Activated naive CD8-positive, alpha-beta T cell (primary cell): ENCODE results near the gene ENTREP1.

Source experiments
- H3K27ac Mint-ChIP-seq: one replicate; pipeline ENCODE4 v1.8.0; 2021; ENCODE audit warnings: mixed read lengths
- H3K27me3 Mint-ChIP-seq: one replicate; pipeline ENCODE4 v1.8.0; 2021; ENCODE audit warnings: mixed read lengths
- H3K36me3 Mint-ChIP-seq: one replicate; pipeline ENCODE4 v1.8.0; 2021; ENCODE audit warnings: mixed read lengths
- H3K4me1 Mint-ChIP-seq: one replicate; pipeline ENCODE4 v1.8.0; 2021; ENCODE audit warnings: low read depth, mixed read lengths
- H3K4me3 Mint-ChIP-seq: one replicate; pipeline ENCODE4 v1.8.0; 2021; ENCODE audit warnings: mild to moderate bottlenecking, mixed read lengths
- H3K9me3 Mint-ChIP-seq: one replicate; pipeline ENCODE4 v1.8.0; 2021; ENCODE audit warnings: low read depth, mixed read lengths

ENTREP1 gene

GRCh38 chr9:69308206-69308931, 16.6 kb upstream of the ENTREP1 start:
- H3K9me3 Mint-ChIP-seq: peaks cover 1% of the 10 kb centered on the region
- H3K27ac Mint-ChIP-seq: no peak overlapping the region
- H3K4me3 Mint-ChIP-seq: no peak overlapping the region
- H3K36me3 Mint-ChIP-seq: peaks cover 6% of the 10 kb centered on the region
- no peaks in the 10 kb centered on the region for H3K4me1 Mint-ChIP-seq
- peaks cover 16% of the 10 kb centered on the region for H3K27me3 Mint-ChIP-seq

- Mint-ChIP-seq H3K4me3 (no peak overlapping the region), H3K27ac (no peak overlapping the region), H3K4me1 (no peaks in the 10 kb centered on the region), H3K27me3 (peaks cover 20% of the 10 kb centered on the region), H3K36me3 (peaks cover 9% of the 10 kb centered on the region), H3K9me3 (peaks cover 8% of the 10 kb centered on the region)
These were observed 11.8 kb upstream of the ENTREP1 start for GRCh38 chr9:69313175-69313574.

- H3K9me3 Mint-ChIP-seq: peaks cover 8% of the 10 kb centered on the region
- peaks cover 16% of the 10 kb centered on the region for H3K27me3 Mint-ChIP-seq
- H3K4me1 Mint-ChIP-seq: no peaks in the 10 kb centered on the region
- H3K4me3 Mint-ChIP-seq: no peak overlapping the region
- H3K36me3 Mint-ChIP-seq: peaks cover 7% of the 10 kb centered on the region
- H3K27ac Mint-ChIP-seq: no peak overlapping the region
These were observed 10.5 kb upstream of the ENTREP1 start for GRCh38 chr9:69314547-69314946.

- H3K4me3 Mint-ChIP-seq: no peak overlapping the region
These were observed 7.9 kb upstream of the ENTREP1 start for GRCh38 chr9:69317081-69317480.

GRCh38 chr9:69317894-69318293, 7.1 kb upstream of the ENTREP1 start:
- Mint-ChIP-seq H3K27me3 (peaks cover 12% of the 10 kb centered on the region), H3K4me3 (no peak overlapping the region), H3K9me3 (peaks cover 8% of the 10 kb centered on the region), H3K36me3 (peaks cover 3% of the 10 kb centered on the region), H3K27ac (no peak overlapping the region), H3K4me1 (no peaks in the 10 kb centered on the region)

More at GRCh38 chr9:69317081-69317480, 7.9 kb upstream of the ENTREP1 start:
- H3K9me3 Mint-ChIP-seq: peaks cover 8% of the 10 kb centered on the region
- H3K27me3 Mint-ChIP-seq: peaks cover 9% of the 10 kb centered on the region
- no peak overlapping the region for H3K27ac Mint-ChIP-seq
- peaks cover 7% of the 10 kb centered on the region for H3K36me3 Mint-ChIP-seq
- no peaks in the 10 kb centered on the region for H3K4me1 Mint-ChIP-seq

- peaks cover 18% of the 10 kb centered on the region for H3K27me3 Mint-ChIP-seq
These were observed 5.5 kb upstream of the ENTREP1 start for GRCh38 chr9:69319324-69320025.

GRCh38 chr9:69322256-69322655, 2.8 kb upstream of the ENTREP1 start:
- Mint-ChIP-seq H3K4me3 (no peak overlapping the region), H3K4me1 (peaks cover 4% of the 10 kb centered on the region), H3K27ac (no peak overlapping the region), H3K9me3 (no peaks in the 10 kb centered on the region), H3K27me3 (peaks cover 27% of the 10 kb centered on the region), H3K36me3 (no peaks in the 10 kb centered on the region)

More at GRCh38 chr9:69319324-69320025, 5.5 kb upstream of the ENTREP1 start:
- no peaks in the 10 kb centered on the region for H3K9me3 Mint-ChIP-seq
- H3K4me3 Mint-ChIP-seq: no peak overlapping the region
- H3K4me1 Mint-ChIP-seq: no peaks in the 10 kb centered on the region
- H3K27ac Mint-ChIP-seq: no peak overlapping the region
- H3K36me3 Mint-ChIP-seq: no peaks in the 10 kb centered on the region

- H3K27me3 Mint-ChIP-seq: peaks cover 28% of the 10 kb centered on the region
- H3K27ac Mint-ChIP-seq: no peak overlapping the region
- H3K9me3 Mint-ChIP-seq: no peaks in the 10 kb centered on the region
- no peaks in the 10 kb centered on the region for H3K36me3 Mint-ChIP-seq
- peaks cover 4% of the 10 kb centered on the region for H3K4me1 Mint-ChIP-seq
- H3K4me3 Mint-ChIP-seq: no peak overlapping the region
These were observed 1.2 kb upstream of the ENTREP1 start for GRCh38 chr9:69323861-69324260.

- H3K36me3 Mint-ChIP-seq: no peaks in the 10 kb centered on the region
- H3K4me1 Mint-ChIP-seq: peaks cover 4% of the 10 kb centered on the region
- H3K9me3 Mint-ChIP-seq: no peaks in the 10 kb centered on the region
- H3K4me3 Mint-ChIP-seq: peak overlapping the region; percentile 42
- no peak overlapping the region for H3K27ac Mint-ChIP-seq
- H3K27me3 Mint-ChIP-seq: peaks cover 32% of the 10 kb centered on the region
These were observed 596 bp downstream of the ENTREP1 start for GRCh38 chr9:69325409-69326212.

GRCh38 chr9:69326261-69326660, 1.2 kb downstream of the ENTREP1 start:
- peaks cover 4% of the 10 kb centered on the region for H3K4me1 Mint-ChIP-seq
- no peaks in the 10 kb centered on the region for H3K36me3 Mint-ChIP-seq
- H3K27me3 Mint-ChIP-seq: peaks cover 36% of the 10 kb centered on the region
- H3K9me3 Mint-ChIP-seq: no peaks in the 10 kb centered on the region
- H3K27ac Mint-ChIP-seq: no peak overlapping the region
- no peak overlapping the region for H3K4me3 Mint-ChIP-seq

GRCh38 chr9:69330580-69330979, 5.6 kb downstream of the ENTREP1 start:
- peaks cover 29% of the 10 kb centered on the region for H3K27me3 Mint-ChIP-seq
- no peak overlapping the region for H3K4me3 Mint-ChIP-seq
- H3K4me1 Mint-ChIP-seq: peaks cover 4% of the 10 kb centered on the region

GRCh38 chr9:69331444-69331843, 6.4 kb downstream of the ENTREP1 start:
- Mint-ChIP-seq H3K27ac (no peak overlapping the region), H3K9me3 (no peaks in the 10 kb centered on the region), H3K4me1 (no peaks in the 10 kb centered on the region), H3K36me3 (no peaks in the 10 kb centered on the region), H3K27me3 (peaks cover 22% of the 10 kb centered on the region), H3K4me3 (no peak overlapping the region)

More at GRCh38 chr9:69330580-69330979, 5.6 kb downstream of the ENTREP1 start:
- no peak overlapping the region for H3K27ac Mint-ChIP-seq
- H3K9me3 Mint-ChIP-seq: no peaks in the 10 kb centered on the region
- no peaks in the 10 kb centered on the region for H3K36me3 Mint-ChIP-seq

GRCh38 chr9:69332067-69332685, 7.2 kb downstream of the ENTREP1 start:
- H3K36me3 Mint-ChIP-seq: no peaks in the 10 kb centered on the region
- no peaks in the 10 kb centered on the region for H3K9me3 Mint-ChIP-seq
- H3K27ac Mint-ChIP-seq: no peak overlapping the region
- no peaks in the 10 kb centered on the region for H3K4me1 Mint-ChIP-seq
- peaks cover 17% of the 10 kb centered on the region for H3K27me3 Mint-ChIP-seq
- no peak overlapping the region for H3K4me3 Mint-ChIP-seq

GRCh38 chr9:69333716-69334115, 8.7 kb downstream of the ENTREP1 start:
- Mint-ChIP-seq H3K27ac (no peak overlapping the region), H3K4me3 (no peak overlapping the region), H3K27me3 (peaks cover 13% of the 10 kb centered on the region), H3K36me3 (no peaks in the 10 kb centered on the region), H3K9me3 (no peaks in the 10 kb centered on the region), H3K4me1 (no peaks in the 10 kb centered on the region)
